Mesendoderm (in vitro differentiated cells): Measurements from ENCODE around the gene S100A3. TPM values are rescaled to one million over a fixed set of nuclear protein-coding genes. Genes with fewer than 3 reads are reported as not detected.
A peak's percentile ranks its signal among the peaks of the same experiment; 100 is the strongest.

Experiments
- DNase-seq: peaks from one replicate; pipeline ENCODE4 v3.0.0; 2013
- H2AK5ac ChIP-seq: 2 replicates; pipeline ENCODE4 v1.6.1; 2013; ENCODE audit warnings: low read length, inconsistent platforms
- H2BK120ac ChIP-seq: 2 replicates; pipeline ENCODE4 v1.6.1; 2013; ENCODE audit warnings: low read depth, mild to moderate bottlenecking, low read length, moderate library complexity, mixed read lengths
- H2BK15ac ChIP-seq: replicated peaks from 2 replicates; pipeline ENCODE4 v1.6.1; 2013; ENCODE audit warnings: low read depth, mild to moderate bottlenecking, moderate library complexity
- H2BK5ac ChIP-seq: 2 replicates; pipeline ENCODE4 v1.6.1; 2013; ENCODE audit warnings: low read length, inconsistent platforms
- H3K18ac ChIP-seq: 2 replicates; pipeline ENCODE4 v1.6.1; 2013; ENCODE audit warnings: mild to moderate bottlenecking, low read length, mixed read lengths
- H3K23ac ChIP-seq: one replicate; pipeline ENCODE4 v1.6.1; 2013; ENCODE audit warnings: low read length
- H3K27ac ChIP-seq: 2 replicates; pipeline ENCODE4 v1.5.1; 2013; ENCODE audit warnings: low read depth, mild to moderate bottlenecking, inconsistent platforms, low read length, moderate library complexity
- H3K27me3 ChIP-seq: 2 replicates; pipeline ENCODE4 v1.6.1; 2013; ENCODE audit warnings: low read length, control low read depth, mild to moderate bottlenecking, inconsistent platforms; ENCODE audit not compliant: insufficient read depth, poor library complexity
- H3K36me3 ChIP-seq: 2 replicates; pipeline ENCODE4 v1.6.1; 2013; ENCODE audit warnings: low read length, inconsistent platforms; ENCODE audit not compliant: control insufficient read depth, insufficient read depth
- H3K4ac ChIP-seq: one replicate; pipeline ENCODE4 v1.6.1; 2013; ENCODE audit warnings: low read depth, mild to moderate bottlenecking, low read length, moderate library complexity
- H3K4me1 ChIP-seq: 2 replicates; pipeline ENCODE4 v1.6.1; 2013; ENCODE audit warnings: low read depth, low read length, inconsistent platforms; ENCODE audit not compliant: control insufficient read depth
- H3K4me2 ChIP-seq: 2 replicates; pipeline ENCODE4 v1.6.1; 2013; ENCODE audit warnings: low read length
- H3K4me3 ChIP-seq: 2 replicates; pipeline ENCODE4 v1.5.1; 2013; ENCODE audit warnings: mild to moderate bottlenecking, low read length
- H3K56ac ChIP-seq: one replicate; pipeline ENCODE4 v1.6.1; 2013; ENCODE audit warnings: low read length
- H3K79me1 ChIP-seq: 2 replicates; pipeline ENCODE4 v1.6.1; 2013; ENCODE audit warnings: low read length, inconsistent platforms
- H3K79me2 ChIP-seq: 2 replicates; pipeline ENCODE4 v1.6.1; 2013; ENCODE audit warnings: mild to moderate bottlenecking, low read length; ENCODE audit not compliant: control insufficient read depth, insufficient read depth
- H3K9ac ChIP-seq: 2 replicates; pipeline ENCODE4 v1.6.1; 2013; ENCODE audit warnings: low read length, inconsistent platforms
- H4K5ac ChIP-seq: one replicate; pipeline ENCODE4 v1.6.1; 2013; ENCODE audit warnings: low read length
- H4K8ac ChIP-seq: one replicate; pipeline ENCODE4 v1.6.1; 2013; ENCODE audit warnings: low read depth, mild to moderate bottlenecking, control low read depth, low read length, moderate library complexity
- WGBS: extraction: QIAGEN DNeasy Blood & Tissue Kit; methylation state at CpG from one replicate; pipeline ENCODE4 v1.1.7; 2013; ENCODE audit warnings: low lambda C conversion rate, missing lambda C conversion rate; ENCODE audit not compliant: insufficient coverage; ENCODE audit errors: extremely low coverage; 5-methylcytosine and 5-hydroxymethylcytosine counted together
- polyA plus RNA-seq, 2 experiments: library from polyadenylated mRNA; stranded (reverse); fragments of 200-250 nt; gene quantifications; one replicate each; pipeline ENCODE4 v1.2.3, GENCODE V29; 2013

S100A3 gene, protein sequence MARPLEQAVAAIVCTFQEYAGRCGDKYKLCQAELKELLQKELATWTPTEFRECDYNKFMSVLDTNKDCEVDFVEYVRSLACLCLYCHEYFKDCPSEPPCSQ
- 0.48 TPM for polyA plus RNA-seq (2013, experiment 1 of 2)
- 0.55 TPM for polyA plus RNA-seq (2013, experiment 2 of 2)

DNA sequence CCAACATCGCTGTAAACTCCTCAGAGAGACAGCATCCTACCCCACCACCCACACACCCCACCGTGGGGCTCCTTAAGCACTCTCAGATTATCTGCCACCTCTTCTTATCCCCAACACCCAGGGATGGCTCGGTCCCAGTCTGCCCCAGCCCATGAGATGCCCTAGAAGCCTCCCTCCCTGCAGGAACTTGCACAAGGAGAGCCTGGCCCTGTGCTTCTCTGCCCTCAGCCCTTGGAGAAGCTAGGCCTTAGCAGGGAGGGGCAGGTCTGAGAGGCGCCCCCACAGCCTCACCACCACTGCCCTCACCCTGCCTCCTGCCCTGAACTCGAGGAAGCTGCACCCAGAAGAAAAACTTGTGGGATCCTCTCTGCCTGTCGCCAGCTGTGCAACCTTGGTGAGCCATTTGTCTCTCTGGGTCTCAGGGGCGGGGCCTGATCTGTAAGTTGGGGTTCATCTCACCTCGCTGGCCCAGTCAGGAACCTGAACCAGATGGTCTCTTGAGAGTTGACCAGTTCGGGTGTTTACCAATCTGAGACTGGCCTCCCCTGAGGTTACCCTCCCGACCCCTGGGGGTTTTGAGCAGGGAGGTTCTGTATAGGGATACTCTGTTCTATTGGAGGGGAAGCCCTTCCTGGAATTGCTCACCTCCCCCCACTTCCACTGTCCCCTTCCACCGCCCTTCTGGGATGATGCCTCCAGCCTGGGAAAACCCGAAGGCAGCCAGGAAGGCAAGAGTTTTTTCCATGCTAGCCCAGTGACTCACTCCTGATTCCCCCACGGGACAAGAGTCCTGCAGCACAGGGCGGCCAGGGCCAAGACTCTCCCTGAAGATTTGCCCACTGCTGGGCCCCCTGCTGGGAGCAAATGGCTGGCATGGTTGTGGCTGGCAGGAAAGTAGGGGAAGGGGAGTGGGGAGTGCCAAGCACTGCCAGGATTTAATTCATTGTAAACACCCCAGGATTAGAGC is at the start of gene S100A3:
S100A3 (minus strand) TSS at position 537 of the 967 bp plus-strand sequence. CDS start 773 bp downstream, outside the sequence.
- Histone ChIP-seq H3K23ac (no peak within 1 kb of the TSS), H3K27ac (no peak within 1 kb of the TSS), H2BK120ac (no peak within 1 kb of the TSS), H3K36me3 (no peaks in the 10 kb centered on the region), H3K79me2 (no peaks in the 10 kb centered on the region), H3K4me3 (no peak within 1 kb of the TSS), H3K9ac (no peak within 1 kb of the TSS), H3K56ac (peak within 1 kb of the TSS; percentile 46), H2AK5ac (no peak within 1 kb of the TSS), H3K4me1 (peaks cover 12% of the 10 kb centered on the region), H3K4ac (no peak within 1 kb of the TSS), H3K79me1 (no peaks in the 10 kb centered on the region), H3K18ac (no peak within 1 kb of the TSS), H3K4me2 (no peak within 1 kb of the TSS), H4K5ac (no peak within 1 kb of the TSS), H2BK5ac (no peak within 1 kb of the TSS), H2BK15ac (no peak within 1 kb of the TSS), H4K8ac (no peak within 1 kb of the TSS), H3K27me3 (no peaks in the 10 kb centered on the region)
- DNase-seq, result no peak
- WGBS, result no CpG with 5 or more reads among the region's 14 CpGs

DNA sequence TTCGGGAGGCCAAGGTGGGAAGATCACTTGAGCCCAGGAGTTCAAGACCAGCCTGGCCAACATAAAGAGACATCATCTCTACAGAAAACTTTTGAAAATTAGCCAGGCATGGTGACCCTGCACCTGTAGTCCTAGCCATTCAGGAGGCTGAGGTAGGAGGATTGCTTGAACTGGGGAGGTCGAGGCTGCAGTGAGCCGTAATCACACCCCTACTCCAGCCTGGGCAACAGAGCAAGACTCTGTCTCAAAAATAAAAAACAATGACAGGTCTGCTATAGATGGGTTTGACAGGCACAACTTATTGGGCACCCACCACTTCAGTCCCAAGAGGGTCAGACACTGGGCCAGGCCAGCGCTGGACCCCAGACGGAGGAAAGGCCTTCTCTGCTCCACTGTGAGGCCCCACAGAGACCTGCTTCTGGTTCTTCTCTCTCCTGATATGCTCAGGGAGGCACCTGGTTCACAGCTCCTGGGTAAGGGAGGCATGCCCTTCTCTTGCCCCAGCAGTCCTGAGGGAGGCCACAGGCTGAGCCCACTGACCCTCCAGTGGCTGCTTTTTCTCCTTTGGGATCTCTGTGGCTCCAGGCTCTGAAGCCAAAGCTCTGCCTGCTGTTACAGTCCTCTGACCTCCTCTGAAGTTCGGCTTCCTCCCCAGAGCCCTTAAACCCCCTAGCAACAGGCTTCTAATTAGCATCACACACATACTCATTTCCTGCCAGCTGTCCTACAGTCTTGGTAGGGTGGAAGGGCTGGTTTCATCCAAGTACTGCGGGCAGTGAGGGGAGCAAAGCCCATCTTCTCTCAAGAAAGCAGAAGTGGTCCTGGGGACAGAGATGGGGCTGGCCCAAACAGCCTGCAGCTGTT is 49.5 kb upstream of the S100A3 start:
- no peak overlapping the region for H3K4me2 ChIP-seq
- WGBS, result no CpG with 5 or more reads among the region's 7 CpGs
- H3K4ac ChIP-seq, result no peak overlapping the region
- H2BK120ac ChIP-seq, result no peak overlapping the region
- H3K79me1 ChIP-seq, result no peaks in the 10 kb centered on the region
- H3K27ac ChIP-seq, result peak overlapping the region; percentile 43
- peak; percentile 91 for DNase-seq
- no peak overlapping the region for H3K23ac ChIP-seq
- H4K8ac ChIP-seq, result no peak overlapping the region
- H3K18ac ChIP-seq, result peak overlapping the region; percentile 28
- H3K79me2 ChIP-seq, result no peaks in the 10 kb centered on the region
- H2BK5ac ChIP-seq, result peak overlapping the region; percentile 59
- peak overlapping the region; percentile 28 for H3K9ac ChIP-seq
- H2BK15ac ChIP-seq, result no peak overlapping the region
- H3K4me1 ChIP-seq, result peaks cover 2% of the 10 kb centered on the region
- peak overlapping the region; percentile 67 for H3K56ac ChIP-seq
- H3K36me3 ChIP-seq, result no peaks in the 10 kb centered on the region
- no peak overlapping the region for H4K5ac ChIP-seq
- H3K27me3 ChIP-seq, result no peaks in the 10 kb centered on the region
- no peak overlapping the region for H2AK5ac ChIP-seq
- H3K4me3 ChIP-seq, result no peak overlapping the region

DNA sequence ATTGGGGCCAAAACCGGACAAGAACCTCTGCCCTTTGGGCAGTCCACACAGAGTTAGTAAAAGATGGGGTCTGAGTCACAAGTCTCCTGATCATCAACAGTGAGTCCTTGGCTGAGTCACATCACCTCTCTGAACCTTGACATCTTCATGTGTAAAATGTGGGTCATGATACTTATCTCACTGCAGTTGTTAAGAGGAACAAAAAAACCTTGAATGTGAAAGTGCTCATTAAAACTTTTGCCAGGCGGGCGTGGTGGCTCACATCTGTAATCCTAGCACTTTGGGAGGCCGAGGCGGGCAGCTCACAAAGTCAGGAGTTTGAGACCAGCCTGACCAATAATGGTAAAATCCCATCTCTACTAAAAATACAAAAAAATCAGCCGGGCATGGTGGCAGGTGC is 48.1 kb upstream of the S100A3 start:
- no peaks in the 10 kb centered on the region for H3K27me3 ChIP-seq
- H3K4ac ChIP-seq, result no peak overlapping the region
- no CpG with 5 or more reads among the region's 6 CpGs for WGBS
- H3K4me2 ChIP-seq, result no peak overlapping the region
- no peak overlapping the region for H3K56ac ChIP-seq
- H3K18ac ChIP-seq, result no peak overlapping the region
- peaks cover 2% of the 10 kb centered on the region for H3K4me1 ChIP-seq
- H2BK120ac ChIP-seq, result no peak overlapping the region
- no peak overlapping the region for H3K9ac ChIP-seq
- no peak overlapping the region for H3K23ac ChIP-seq
- no peaks in the 10 kb centered on the region for H3K79me1 ChIP-seq
- no peaks in the 10 kb centered on the region for H3K36me3 ChIP-seq
- H3K79me2 ChIP-seq, result no peaks in the 10 kb centered on the region
- no peak overlapping the region for H3K27ac ChIP-seq
- no peak overlapping the region for H2BK15ac ChIP-seq
- no peak overlapping the region for H4K8ac ChIP-seq
- H3K4me3 ChIP-seq, result no peak overlapping the region
- DNase-seq, result no peak
- H2BK5ac ChIP-seq, result no peak overlapping the region
- no peak overlapping the region for H4K5ac ChIP-seq
- no peak overlapping the region for H2AK5ac ChIP-seq

DNA sequence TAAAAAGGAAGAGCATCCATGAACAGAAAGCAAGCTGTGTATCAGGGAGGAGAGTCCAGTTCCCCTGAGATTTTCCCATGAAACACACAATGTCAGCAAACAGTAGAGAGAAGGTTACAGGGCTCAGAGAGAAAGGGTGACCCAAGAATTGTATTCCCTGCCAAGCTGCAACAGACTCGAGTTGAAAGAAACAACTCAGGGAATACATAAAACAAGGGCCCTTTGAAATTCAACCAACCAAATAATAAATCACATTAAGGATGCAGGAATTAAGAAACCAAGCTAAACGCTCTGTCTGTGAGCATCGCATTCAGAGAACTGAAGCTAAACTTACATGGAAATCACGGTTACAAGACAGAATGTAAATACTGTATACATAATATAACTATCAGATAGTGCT is 43.7 kb upstream of the S100A3 start:
- Histone ChIP-seq H2BK15ac (no peak overlapping the region), H3K36me3 (no peaks in the 10 kb centered on the region), H3K27ac (no peak overlapping the region), H3K56ac (no peak overlapping the region), H3K4ac (no peak overlapping the region), H3K79me1 (no peaks in the 10 kb centered on the region), H2AK5ac (no peak overlapping the region), H3K9ac (no peak overlapping the region), H3K27me3 (no peaks in the 10 kb centered on the region), H3K18ac (no peak overlapping the region), H2BK5ac (no peak overlapping the region), H3K4me1 (no peaks in the 10 kb centered on the region), H3K4me3 (no peak overlapping the region), H2BK120ac (no peak overlapping the region), H3K79me2 (no peaks in the 10 kb centered on the region), H3K23ac (no peak overlapping the region), H4K8ac (no peak overlapping the region), H4K5ac (no peak overlapping the region), H3K4me2 (no peak overlapping the region)
- DNase-seq, result no peak
- WGBS, result no CpG with 5 or more reads among the region's 4 CpGs

DNA sequence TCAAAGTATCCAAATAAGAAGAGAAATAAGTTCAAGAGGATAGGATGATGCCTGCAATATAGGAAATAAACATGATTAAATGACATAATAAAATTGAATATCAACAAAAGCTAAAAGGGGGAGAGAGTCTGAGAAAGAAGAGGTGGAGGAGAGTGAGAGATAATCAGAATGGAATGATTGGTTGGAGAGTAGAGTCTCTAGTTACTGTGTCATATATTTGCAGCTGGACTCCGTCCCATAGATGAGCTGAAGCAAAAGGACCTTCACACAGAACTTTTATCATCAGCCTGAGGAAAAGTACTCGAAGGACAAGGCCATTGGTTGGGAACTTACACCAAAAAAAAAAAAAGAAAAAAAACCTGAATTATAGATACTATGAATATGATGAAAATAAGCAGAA is 39.4 kb upstream of the S100A3 start:
- H2BK15ac ChIP-seq, result no peak overlapping the region
- H3K4me1 ChIP-seq, result no peaks in the 10 kb centered on the region
- no peak overlapping the region for H3K23ac ChIP-seq
- H3K4ac ChIP-seq, result no peak overlapping the region
- H3K79me1 ChIP-seq, result no peaks in the 10 kb centered on the region
- H3K9ac ChIP-seq, result no peak overlapping the region
- H3K4me3 ChIP-seq, result no peak overlapping the region
- H3K27me3 ChIP-seq, result no peaks in the 10 kb centered on the region
- WGBS, result no CpG with 5 or more reads among the region's 2 CpGs
- no peaks in the 10 kb centered on the region for H3K79me2 ChIP-seq
- no peak overlapping the region for H2BK5ac ChIP-seq
- H2AK5ac ChIP-seq, result no peak overlapping the region
- H2BK120ac ChIP-seq, result no peak overlapping the region
- no peak for DNase-seq
- no peak overlapping the region for H3K56ac ChIP-seq
- H4K8ac ChIP-seq, result no peak overlapping the region
- no peak overlapping the region for H3K27ac ChIP-seq
- no peak overlapping the region for H3K4me2 ChIP-seq
- no peak overlapping the region for H3K18ac ChIP-seq
- no peak overlapping the region for H4K5ac ChIP-seq
- no peaks in the 10 kb centered on the region for H3K36me3 ChIP-seq
